H1 (cell line): ENCODE data around the gene RAB31. TPM values are rescaled to one million over a fixed set of nuclear protein-coding genes. Genes with fewer than 3 reads are reported as not detected.

ENCODE experiments used
- CTCF ChIA-PET: fragments of 300-600 bp; sonication (Branson Sonifier 250); formaldehyde crosslinking; loops from one replicate; lab custom pipeline; 2021; ENCODE audit not compliant: partially characterized antibody; lab: Charles Lee
- POLR2A ChIA-PET: fragments of 300-600 bp; sonication (Branson Sonifier 250); formaldehyde crosslinking; loops from one replicate; lab custom pipeline; 2021; ENCODE audit warnings: inconsistent platforms; ENCODE audit not compliant: partially characterized antibody; lab: Charles Lee
- DNase-seq, 2 experiments: peaks; one replicate each; pipeline versions ENCODE4 v3.0.0 to v3.0.0-alpha.2; 2010 to 2022; ENCODE audit warnings: low spot score in 2 of 2, low read depth in 1 of 2, mixed read lengths in 1 of 2
- FAIRE-seq: peaks from 2 replicates; lab custom pipeline; 2011; peaks lifted over from hg19 to GRCh38; lab: Jason Lieb, UNC
- H2AFZ ChIP-seq: 2 replicates; pipeline ENCODE4 v1.8.1; 2012; ENCODE audit warnings: low read length, inconsistent platforms
- H2AK5ac ChIP-seq: 2 replicates; pipeline ENCODE4 v1.6.1; 2013; ENCODE audit warnings: low read depth, low read length
- H2BK120ac ChIP-seq: replicated peaks from 2 replicates; pipeline ENCODE3; 2013; ENCODE audit warnings: low read depth, low read length, inconsistent platforms
- H2BK12ac ChIP-seq: 2 replicates; pipeline ENCODE4 v1.6.1; 2013; ENCODE audit warnings: low read depth, low read length
- H2BK15ac ChIP-seq: 2 replicates; pipeline ENCODE4 v1.6.1; 2013; ENCODE audit warnings: low read length
- H2BK20ac ChIP-seq: 2 replicates; pipeline ENCODE4 v1.6.1; 2013; ENCODE audit warnings: low read length
- H2BK5ac ChIP-seq: 2 replicates; pipeline ENCODE4 v1.6.1; 2013; ENCODE audit warnings: low read depth, low read length
- H3K14ac ChIP-seq: 2 replicates; pipeline ENCODE4 v1.6.1; 2013; ENCODE audit warnings: inconsistent platforms; ENCODE audit not compliant: insufficient read length
- H3K18ac ChIP-seq: 2 replicates; pipeline ENCODE4 v1.6.1; 2013; ENCODE audit warnings: low read length; ENCODE audit errors: extremely low read depth
- H3K23ac ChIP-seq: 2 replicates; pipeline ENCODE4 v1.6.1; 2013; ENCODE audit warnings: inconsistent platforms; ENCODE audit not compliant: insufficient read length
- H3K23me2 ChIP-seq: 2 replicates; pipeline ENCODE4 v1.6.1; 2013; ENCODE audit warnings: low read depth, low read length
- H3K27ac ChIP-seq: 2 replicates; pipeline ENCODE4 v1.6.1; 2011; ENCODE audit warnings: low read depth, low read length, inconsistent platforms
- H3K27me3 ChIP-seq, 4 experiments: replicated peaks in 1 of 4; 1 replicate in 1 of 4; 2 replicates in 3 of 4; pipeline versions ENCODE4 v1.6.1 to v1.8.1; 2011 to 2013; ENCODE audit warnings: low read length in 3 of 4, mild to moderate bottlenecking in 3 of 4, inconsistent platforms in 2 of 4, mixed read lengths in 2 of 4, moderate library complexity in 1 of 4; ENCODE audit not compliant: control insufficient read depth in 3 of 4, insufficient read depth in 3 of 4; ENCODE audit errors: extremely low read depth in 1 of 4
- H3K36me3 ChIP-seq, 4 experiments: 2 replicates each; pipeline versions ENCODE4 v1.6.1 to v1.8.1; 2011 to 2013; ENCODE audit warnings: mild to moderate bottlenecking in 4 of 4, low read length in 3 of 4, moderate library complexity in 2 of 4, control low read depth in 1 of 4, inconsistent platforms in 1 of 4; ENCODE audit not compliant: insufficient read depth in 4 of 4, control insufficient read depth in 2 of 4
- H3K4ac ChIP-seq: replicated peaks from 2 replicates; pipeline ENCODE3; 2013; ENCODE audit warnings: low read length, low read depth, mixed read lengths, inconsistent platforms; ENCODE audit not compliant: insufficient read length
- H3K4me1 ChIP-seq, 4 experiments: replicated peaks in 1 of 4; 1 replicate in 1 of 4; 2 replicates in 3 of 4; pipeline versions ENCODE4 v1.6.1 to v1.8.1; 2011 to 2013; ENCODE audit warnings: low read length in 3 of 4, inconsistent platforms in 2 of 4, mixed read lengths in 1 of 4; ENCODE audit not compliant: insufficient read depth in 4 of 4, control insufficient read depth in 3 of 4
- H3K4me2 ChIP-seq, 2 experiments: 2 replicates each; pipeline versions ENCODE4 v1.6.1 to v1.8.1; 2011 to 2013; ENCODE audit warnings: low read depth in 2 of 2, low read length in 2 of 2, control low read depth in 1 of 2, inconsistent platforms in 1 of 2, mild to moderate bottlenecking in 1 of 2; ENCODE audit not compliant: insufficient read depth in 1 of 2
- H3K4me3 ChIP-seq, 4 experiments: fragments of 200-600, 300-600 bp in 1 of 4; sonication (generic), shearing (Covaris generic), sonication (Bioruptor Twin) in 1 of 4; 2 replicates each; pipeline versions ENCODE4 v1.5.1 to v1.8.1; 2011 to 2016; ENCODE audit warnings: low read length in 4 of 4, low read depth in 3 of 4, control low read depth in 2 of 4, inconsistent platforms in 2 of 4, mild to moderate bottlenecking in 2 of 4, mixed read lengths in 1 of 4, moderate library complexity in 1 of 4; ENCODE audit not compliant: insufficient read depth in 2 of 4; ENCODE audit errors: extremely low read depth in 1 of 4
- H3K56ac ChIP-seq: replicated peaks from 2 replicates; pipeline ENCODE3; 2013; ENCODE audit warnings: low read depth, mild to moderate bottlenecking, mixed read lengths, low read length, inconsistent platforms; ENCODE audit not compliant: insufficient read length
- H3K79me1 ChIP-seq: 2 replicates; pipeline ENCODE4 v1.6.1; 2013; ENCODE audit warnings: low read depth, low read length, control low read depth
- H3K79me2 ChIP-seq, 2 experiments: 2 replicates each; pipeline versions ENCODE4 v1.6.1 to v1.8.1; 2012 to 2013; ENCODE audit warnings: low read length in 2 of 2, mild to moderate bottlenecking in 2 of 2, inconsistent platforms in 1 of 2; ENCODE audit not compliant: insufficient read depth in 2 of 2, control insufficient read depth in 1 of 2
- H3K9ac ChIP-seq, 4 experiments: replicated peaks in 1 of 4; 1 replicate in 1 of 4; 2 replicates in 3 of 4; pipeline versions ENCODE4 v1.6.1 to v1.8.1; 2011 to 2013; ENCODE audit warnings: low read depth in 3 of 4, low read length in 3 of 4, control low read depth in 2 of 4, mild to moderate bottlenecking in 2 of 4, moderate library complexity in 2 of 4, inconsistent platforms in 1 of 4; ENCODE audit errors: extremely low read depth in 1 of 4
- H3K9me3 ChIP-seq, 2 experiments: 2 replicates each; pipeline versions ENCODE4 v1.6.1 to v1.8.1; 2012 to 2013; ENCODE audit warnings: mild to moderate bottlenecking in 2 of 2, moderate library complexity in 2 of 2, control low read depth in 1 of 2, inconsistent platforms in 1 of 2, low read depth in 1 of 2, low read length in 1 of 2, mixed read lengths in 1 of 2; ENCODE audit not compliant: insufficient read depth in 2 of 2
- H4K20me1 ChIP-seq, 2 experiments: replicated peaks in 1 of 2; 2 replicates each; pipeline versions ENCODE3 to v1.8.1; 2011 to 2013; ENCODE audit warnings: inconsistent platforms in 2 of 2, low read length in 2 of 2, mild to moderate bottlenecking in 1 of 2; ENCODE audit not compliant: insufficient read depth in 2 of 2, control insufficient read depth in 1 of 2
- H4K5ac ChIP-seq: 2 replicates; pipeline ENCODE4 v1.6.1; 2013; ENCODE audit warnings: low read length, low read depth, mixed read lengths, inconsistent platforms; ENCODE audit not compliant: insufficient read length
- H4K8ac ChIP-seq: 2 replicates; pipeline ENCODE4 v1.8.0; 2013; ENCODE audit warnings: mild to moderate bottlenecking, moderate library complexity, low read length, inconsistent platforms; ENCODE audit not compliant: insufficient read depth; ENCODE audit errors: extremely low read depth
- H4K91ac ChIP-seq: replicated peaks from 2 replicates; pipeline ENCODE3; 2013; ENCODE audit warnings: low read length, mixed read lengths, inconsistent platforms; ENCODE audit not compliant: insufficient read length
- ATF2 ChIP-seq: IDR thresholded peaks from 2 replicates; pipeline ENCODE4 v1.6.1; 2012; ENCODE audit warnings: low read length, inconsistent platforms
- HDAC2 ChIP-seq, 2 experiments: fragments of 300-600 bp in 1 of 2; sonication (generic) in 1 of 2; IDR thresholded peaks; 2 replicates each; pipeline ENCODE4 v1.6.1; 2011 to 2012; ENCODE audit warnings: low read depth in 2 of 2, low read length in 2 of 2, mild to moderate bottlenecking in 2 of 2, moderate library complexity in 2 of 2, borderline replicate concordance in 1 of 2, inconsistent platforms in 1 of 2
- KDM4A ChIP-seq: IDR thresholded peaks from one replicate; pipeline ENCODE4 v1.7.1; 2012; ENCODE audit warnings: low read depth, mild to moderate bottlenecking, moderate library complexity, low read length, inconsistent platforms; ENCODE audit not compliant: severe bottlenecking
- NANOG ChIP-seq: IDR thresholded peaks from 2 replicates; pipeline ENCODE4 v1.6.1; 2011; ENCODE audit warnings: low read length, low read depth, mild to moderate bottlenecking, inconsistent platforms; ENCODE audit not compliant: insufficient read depth, poor library complexity, severe bottlenecking
- POLR2A ChIP-seq, 2 experiments: IDR thresholded peaks; 1 replicate in 1 of 2; 2 replicates in 1 of 2; pipeline ENCODE4 v1.6.1; 2011; ENCODE audit warnings: low read depth in 2 of 2, low read length in 2 of 2, mild to moderate bottlenecking in 2 of 2; ENCODE audit errors: control extremely low read depth in 1 of 2
- SUZ12 ChIP-seq: fragments of 200-600 bp; sonication (generic); IDR thresholded peaks from 2 replicates; pipeline ENCODE4 v1.6.1; 2012; ENCODE audit warnings: mild to moderate bottlenecking, inconsistent platforms, low read length, moderate library complexity, mixed read lengths
- TAF7 ChIP-seq: optimal IDR thresholded peaks from 2 replicates; pipeline ENCODE3; 2011; ENCODE audit warnings: low read depth, mild to moderate bottlenecking, inconsistent platforms, low read length, moderate library complexity, borderline replicate concordance
- WGBS, 2 experiments: shearing (Covaris generic) in 1 of 2; methylation state at CpG; one replicate each; pipeline versions ENCODE4 v1.1.6 to v1.1.7; 2013 to 2015; ENCODE audit warnings: low lambda C conversion rate in 2 of 2, mixed read lengths in 2 of 2, inconsistent platforms in 1 of 2, low coverage in 1 of 2, missing lambda C conversion rate in 1 of 2; ENCODE audit not compliant: insufficient replicate concordance in 2 of 2, insufficient coverage in 1 of 2, insufficient read length in 1 of 2; ENCODE audit errors: extremely low coverage in 1 of 2, missing lambda C conversion rate in 1 of 2; 5-methylcytosine and 5-hydroxymethylcytosine counted together
- polyA plus RNA-seq, 7 experiments: library from polyadenylated mRNA; depleted of rRNA in 3 of 7; stranded (reverse) in 5 of 7; unstranded in 2 of 7; fragments of >200 nt in 5 of 7; fragments of 200-250 nt in 2 of 7; gene quantifications; 1 replicate in 5 of 7; 2 replicates in 1 of 7; 4 replicates in 1 of 7; pipeline versions ENCODE4 v1.2.1 to v1.2.3, GENCODE V29; 2011 to 2013; ENCODE audit warnings: missing spikeins in 2 of 7, mixed read lengths in 2 of 7
- total RNA-seq: library from RNA; stranded (reverse); fragmentation: NEBNext Ultra II Directional; extraction: Animal tissue kit (Norgen Biotek cat#: 25700); gene quantifications from 2 replicates; pipeline ENCODE4 v1.2.1, GENCODE V29; 2021

The RAB31 gene
- total and polyA plus RNA-seq, 2 of the 8 experiments (the other 6 are each of a cell fraction or from before 2014, with no cell fraction given) = 15.2 to 40.9 TPM

- H2AFZ ChIP-seq = no peak overlapping the region
- H3K23me2 ChIP-seq = no peaks in the 10 kb centered on the region
- H3K4me2 ChIP-seq = peak overlapping the region; percentile 36 to 41; a peak in 1 of 4 replicates
- no peak overlapping the region for H4K5ac ChIP-seq
- no peaks in the 10 kb centered on the region for H3K36me3 ChIP-seq
- no peak overlapping the region for H3K4ac ChIP-seq
- H3K56ac ChIP-seq = no peak overlapping the region
- H3K27me3 ChIP-seq = no peaks in the 10 kb centered on the region; a peak in 1 of 7 replicates
- FAIRE-seq (no peak), DNase-seq (no peak)
- peaks cover 9 to 32% (median 12%) of the 10 kb centered on the region in 4 experiments for H3K4me1 ChIP-seq
- H2BK120ac ChIP-seq = no peak overlapping the region
- no peaks in the 10 kb centered on the region for H3K9me3 ChIP-seq
- no peak overlapping the region for H3K9ac ChIP-seq
- 79% methylated on average over 2 of the region's 2 CpGs; no CpG with 5 or more reads in 1 of the 2 experiments for whole genome bisulfite sequencing, 2 experiments
- H3K79me1 ChIP-seq = no peaks in the 10 kb centered on the region
- H3K23ac ChIP-seq = no peak overlapping the region
- peak overlapping the region; percentile 54; the same call in 1 of the 2 replicates for H2BK5ac ChIP-seq
- H3K14ac ChIP-seq = no peak overlapping the region
- 0 out of 2 replicates have a peak overlapping the region, but pooled peaks have one; percentile 68 for H2BK15ac ChIP-seq
- ChIA-PET CTCF (no interaction called here), POLR2A (interaction anchor here (1.9 kb wide), 1 partner anchor 11 kb away, joined by 5 read pairs; no protein-coding TSS in a partner anchor)
- H3K18ac ChIP-seq = no peak overlapping the region
- H2AK5ac ChIP-seq = no peak overlapping the region
- H4K8ac ChIP-seq = no peak overlapping the region
- peak overlapping the region; percentile 89; the same call in 1 of the 2 replicates for H2BK12ac ChIP-seq
- H4K91ac ChIP-seq = no peak overlapping the region
- 0 out of 2 replicates have a peak overlapping the region, but pooled peaks have one; percentile 63 for H2BK20ac ChIP-seq
- no peak overlapping the region; the same call in 1 of the 2 replicates for H3K27ac ChIP-seq
- H4K20me1 ChIP-seq = no peaks in the 10 kb centered on the region
- H3K79me2 ChIP-seq = no peaks in the 10 kb centered on the region
- H3K4me3 ChIP-seq = peak overlapping the region in 1 of 4 experiments; percentile 33; a peak in 1 of 8 replicates
- TF ChIP-seq TAF7 (no peak), POLR2A (IDR thresholded peaks at IDR 0.05; ENCODE audit: control extremely low read depth in 1 of 2, low read depth in 2 of 2, low read length in 2 of 2) (no peak), ATF2 (no peak), HDAC2 (IDR thresholded peaks at IDR 0.05; ENCODE audit: borderline replicate concordance in 1 of 2, low read depth in 2 of 2, low read length in 2 of 2) (no peak), KDM4A (no peak), NANOG (no peak), SUZ12 (no peak)
Measured at GRCh38 chr18:9834551-9834950, 126.5 kb downstream of the RAB31 start.
